HG03025 (cell line): ENCODE measurements around the gene TPP1.

Experiments
- ATAC-seq: cut with Tn5 transposase; IDR thresholded peaks from one replicate; pipeline ENCODE4 v1.9.1; 2021; ENCODE audit warnings: mild to moderate bottlenecking, moderate library complexity; ENCODE audit not compliant: unreplicated experiment, low FRiP score

The TPP1 gene

GRCh38 chr11:6619004-6619745 is at the start of gene TPP1:
TSS of gene TPP1 (minus strand) at chr11:6619422. CDS start at chr11:6619400, 22 bp downstream.
- peak; percentile 97 for ATAC-seq

GRCh38 chr11:6667733-6668374 is 48.6 kb upstream of the TPP1 start:
- no peak for ATAC-seq

GRCh38 chr11:6666302-6667183 is 47.3 kb upstream of the TPP1 start:
- no peak for ATAC-seq

DNA sequence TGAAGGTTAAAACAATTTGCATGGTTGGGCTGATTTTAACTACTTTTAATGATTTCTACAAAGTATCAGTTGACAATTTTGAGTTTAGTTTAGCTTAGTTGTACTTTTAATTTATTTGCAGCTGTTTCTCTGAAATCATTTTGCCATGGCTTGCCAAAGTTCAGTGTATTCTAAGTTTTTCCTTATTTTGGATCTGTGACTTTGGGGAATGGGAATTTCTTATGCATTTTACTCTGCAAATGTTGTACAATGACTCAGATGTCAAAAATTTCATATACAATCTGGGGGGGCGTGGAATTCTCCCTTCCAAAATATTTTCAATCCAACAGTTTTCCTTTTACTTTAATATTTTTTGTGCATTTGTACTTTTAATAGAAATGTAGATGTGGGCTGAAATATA is 45.3 kb upstream of the TPP1 start:
- ATAC-seq: no peak

DNA sequence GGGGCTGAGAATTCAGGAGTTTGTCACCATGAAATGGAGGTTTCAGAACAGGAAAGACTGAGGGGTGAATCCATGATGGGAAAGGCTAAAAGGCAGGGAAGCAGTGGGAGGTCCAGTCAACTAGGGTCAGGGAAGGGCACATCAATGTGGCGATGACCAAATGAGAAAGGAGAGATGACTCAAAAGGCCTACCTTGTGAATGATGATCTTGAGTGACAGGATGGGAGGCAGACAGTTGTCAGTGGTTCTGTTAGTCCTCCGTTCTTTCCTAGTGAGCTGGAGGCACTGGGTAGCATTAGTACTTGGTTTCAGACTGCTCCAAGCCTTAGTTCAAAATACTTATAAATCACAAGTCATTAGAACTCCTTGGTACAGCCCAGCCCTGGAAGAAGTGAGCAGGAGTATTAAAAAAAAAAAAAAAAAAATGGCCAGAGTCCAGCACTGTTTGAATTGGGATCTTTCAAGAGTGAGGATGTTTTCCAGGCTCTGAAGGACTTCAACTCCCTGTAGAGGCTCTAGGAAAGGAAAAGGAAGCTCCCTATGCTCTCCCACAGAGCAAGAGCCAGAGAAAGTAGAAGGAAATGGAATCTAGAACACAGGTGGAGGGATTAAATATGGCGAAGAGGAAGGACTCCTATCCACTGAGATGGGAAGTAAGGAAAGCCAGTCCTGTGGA is 44.7 kb upstream of the TPP1 start:
- no peak for ATAC-seq

DNA sequence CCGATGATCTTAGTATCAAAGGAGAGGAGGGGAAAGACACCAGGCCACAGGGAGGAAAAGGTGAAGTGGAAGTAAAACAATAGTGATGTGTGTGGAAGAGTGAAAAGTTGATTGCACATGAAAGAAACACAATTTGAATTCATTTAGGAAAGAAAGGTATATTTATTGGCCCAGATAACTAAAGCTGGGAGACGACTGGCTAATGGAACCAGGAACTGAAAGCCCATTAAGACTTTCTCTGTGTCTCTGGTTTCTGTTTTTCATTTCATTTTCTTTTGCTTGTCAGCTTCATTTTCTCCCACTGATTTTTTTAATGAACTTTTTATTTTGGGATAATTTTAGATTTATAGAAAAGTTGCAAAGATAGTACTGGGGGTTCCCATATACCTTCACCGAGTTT is 41.5 kb upstream of the TPP1 start:
- ATAC-seq: no peak

- ATAC-seq: no peak
Observed at GRCh38 chr11:6658647-6659046, 39.4 kb upstream of the TPP1 start.

GRCh38 chr11:6657346-6657745 is 38.1 kb upstream of the TPP1 start:
- no peak for ATAC-seq

GRCh38 chr11:6656936-6657335 is 37.7 kb upstream of the TPP1 start:
- no peak for ATAC-seq

- no peak for ATAC-seq
Observed at GRCh38 chr11:6656584-6656915, 37.3 kb upstream of the TPP1 start.

- no peak for ATAC-seq
Observed at GRCh38 chr11:6655790-6656583, 36.8 kb upstream of the TPP1 start, which contains the start of gene DCHS1. TSS of gene DCHS1 (minus strand) at chr11:6655809. CDS start at chr11:6641613, 14,196 bp downstream.

DNA sequence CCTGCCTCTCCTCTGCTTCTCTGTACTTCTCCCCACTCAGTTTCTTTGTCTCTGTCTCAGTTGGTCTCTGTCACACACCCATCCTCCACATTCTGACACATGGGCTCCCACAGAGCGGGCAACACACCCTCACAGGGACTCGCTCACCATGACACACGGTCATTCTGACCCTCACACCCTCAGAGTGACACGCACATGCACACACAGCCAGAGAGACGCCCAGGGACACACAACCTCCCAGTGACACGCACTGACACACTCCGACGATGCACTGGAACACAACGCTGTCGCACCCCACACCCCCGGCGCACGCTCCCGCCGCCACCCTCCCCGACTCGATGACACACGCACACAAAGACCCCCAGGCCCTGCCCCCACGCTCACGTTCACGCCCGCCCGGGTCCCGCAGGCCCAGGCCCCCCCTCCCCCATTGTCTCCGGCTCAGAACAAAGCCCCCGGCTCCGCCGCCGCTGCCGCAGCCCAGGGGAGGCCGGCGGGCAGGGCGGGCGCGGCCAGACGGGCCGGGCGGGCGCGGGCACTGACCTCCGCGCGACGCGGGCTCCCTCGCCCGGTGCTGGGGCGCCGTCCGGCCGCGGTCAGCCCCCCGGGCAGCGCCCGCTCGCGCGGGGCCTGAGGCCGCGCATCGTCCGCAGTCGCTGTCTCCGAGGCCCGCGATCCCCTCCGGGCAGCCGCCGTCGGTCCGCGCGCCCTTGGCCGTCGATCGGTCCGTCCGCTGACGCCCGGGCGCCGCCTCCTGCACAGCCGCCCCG is 36.0 kb upstream of the TPP1 start:
- ATAC-seq: no peak

GRCh38 chr11:6654281-6655019 is 35.2 kb upstream of the TPP1 start:
- no peak for ATAC-seq

GRCh38 chr11:6653656-6654055 is 34.4 kb upstream of the TPP1 start:
- no peak for ATAC-seq

DNA sequence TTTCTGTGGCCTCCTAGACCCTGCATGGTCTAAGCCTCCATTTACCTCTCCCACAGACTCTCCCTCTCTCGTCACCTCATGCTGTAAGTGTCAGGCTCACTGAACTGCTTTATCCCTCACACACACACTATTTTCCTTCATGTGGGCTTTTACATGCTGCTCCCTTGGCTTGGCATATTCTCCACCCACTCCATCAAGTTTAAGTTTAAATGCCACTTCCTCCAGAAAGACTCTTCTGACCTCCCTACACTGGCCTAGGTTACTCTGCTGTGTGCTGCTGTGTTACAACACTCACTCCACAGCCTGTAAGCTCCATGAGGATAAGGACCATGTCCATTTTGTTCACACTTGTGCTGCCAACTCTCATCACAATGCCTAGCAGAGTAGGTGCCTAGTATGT is 33.9 kb upstream of the TPP1 start:
- ATAC-seq: no peak

DNA sequence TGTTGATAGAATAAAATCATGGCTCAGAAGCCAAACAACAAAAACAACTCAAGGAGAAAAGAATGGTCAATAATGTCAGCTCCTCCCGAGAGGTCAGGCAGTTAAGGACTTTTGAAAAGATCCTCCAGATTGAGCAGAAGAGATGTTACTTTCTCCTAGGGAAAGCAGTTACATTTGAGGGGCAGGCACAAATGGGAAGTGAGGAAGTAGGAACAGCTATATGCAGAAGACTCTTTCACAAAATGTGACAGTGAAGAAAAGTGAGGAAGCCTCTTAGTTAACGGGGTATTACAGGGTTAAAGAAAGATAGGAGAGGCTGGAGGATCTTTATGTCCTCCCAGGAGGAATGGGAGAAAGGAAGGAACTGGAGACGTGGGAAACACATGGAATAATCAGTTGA is 33.0 kb upstream of the TPP1 start:
- ATAC-seq: no peak

DNA sequence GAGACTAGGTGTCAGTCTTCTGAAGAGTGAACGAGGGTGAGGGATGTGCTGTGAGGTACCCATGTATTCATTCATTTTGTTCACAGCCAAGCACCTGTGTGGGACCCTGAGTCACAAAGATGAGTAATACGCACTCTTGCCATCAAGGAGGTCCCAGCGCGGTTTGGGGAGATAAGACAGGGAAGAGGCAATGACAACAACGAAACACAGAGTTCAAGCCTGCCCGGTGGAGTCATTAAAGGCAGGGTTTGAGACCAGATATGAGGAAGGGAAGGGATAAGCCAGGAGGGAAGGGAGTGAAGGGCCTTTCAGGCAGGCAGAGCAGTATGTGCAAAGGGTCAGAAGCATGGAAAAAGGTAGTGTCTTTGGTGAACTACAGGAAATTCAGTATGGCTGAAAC is 31.8 kb upstream of the TPP1 start:
- ATAC-seq: no peak

GRCh38 chr11:6650104-6650503 is 30.9 kb upstream of the TPP1 start:
- no peak for ATAC-seq

- no peak for ATAC-seq
Observed at GRCh38 chr11:6648501-6648900, 29.3 kb upstream of the TPP1 start.
